GM19467 (cell line): Measurements from ENCODE around the gene TCTN2.

Experiments used
- ATAC-seq: cut with Tn5 transposase; IDR thresholded peaks from one replicate; pipeline ENCODE4 v1.9.1; 2021; ENCODE audit warnings: mild to moderate bottlenecking, moderate library complexity; ENCODE audit not compliant: unreplicated experiment

The TCTN2 gene

GRCh38 chr12:123670882-123671728 is at the start of gene TCTN2:
Gene TCTN2, plus strand, starts transcription at chr12:123671113. Its CDS starts 128 bp downstream, at chr12:123671241.
- peak; percentile 97 for ATAC-seq

DNA sequence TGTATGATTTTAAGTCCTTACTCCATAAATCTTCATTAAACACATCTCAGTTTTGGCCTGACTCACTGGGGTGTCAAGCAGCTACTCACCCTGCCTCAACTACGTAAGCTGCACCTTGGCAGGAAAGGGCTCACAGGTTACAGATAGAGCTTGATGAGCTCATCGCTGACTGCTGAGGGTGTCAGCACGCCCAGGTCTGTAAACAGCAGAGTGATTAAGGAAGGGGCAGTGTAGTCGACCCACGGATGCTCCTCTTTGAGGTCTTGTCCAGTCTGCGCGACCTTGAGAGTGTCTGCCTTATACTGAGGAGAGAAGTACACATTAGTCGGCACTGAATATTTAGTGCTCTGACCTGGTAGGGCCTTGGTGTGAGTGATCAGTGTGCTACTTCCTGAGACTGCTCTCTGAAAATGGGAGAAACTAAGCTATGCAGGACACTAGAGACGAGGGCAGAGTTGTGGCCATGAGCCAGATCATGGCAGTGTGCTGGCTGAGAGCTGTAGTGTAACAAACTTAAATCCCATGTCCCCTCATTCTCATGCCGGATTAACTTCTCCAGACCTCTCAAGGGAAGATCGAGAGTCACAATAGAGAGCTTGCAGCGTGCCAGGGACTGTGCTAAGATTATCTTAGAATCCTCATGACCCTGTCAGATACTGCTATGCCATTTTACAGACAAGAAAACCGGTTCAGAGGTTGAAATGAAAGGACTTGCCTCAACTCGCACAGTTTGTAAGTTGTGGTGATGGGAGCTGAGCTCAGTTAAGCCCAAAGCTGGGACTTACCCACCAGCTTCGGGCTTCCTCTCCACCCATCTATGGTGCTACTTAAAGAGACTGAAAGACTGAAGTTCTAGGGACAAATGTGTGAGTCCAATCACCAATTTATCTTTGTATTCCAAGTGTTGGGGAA is 49.0 kb upstream of the TCTN2 start:
- ATAC-seq, result no peak

DNA sequence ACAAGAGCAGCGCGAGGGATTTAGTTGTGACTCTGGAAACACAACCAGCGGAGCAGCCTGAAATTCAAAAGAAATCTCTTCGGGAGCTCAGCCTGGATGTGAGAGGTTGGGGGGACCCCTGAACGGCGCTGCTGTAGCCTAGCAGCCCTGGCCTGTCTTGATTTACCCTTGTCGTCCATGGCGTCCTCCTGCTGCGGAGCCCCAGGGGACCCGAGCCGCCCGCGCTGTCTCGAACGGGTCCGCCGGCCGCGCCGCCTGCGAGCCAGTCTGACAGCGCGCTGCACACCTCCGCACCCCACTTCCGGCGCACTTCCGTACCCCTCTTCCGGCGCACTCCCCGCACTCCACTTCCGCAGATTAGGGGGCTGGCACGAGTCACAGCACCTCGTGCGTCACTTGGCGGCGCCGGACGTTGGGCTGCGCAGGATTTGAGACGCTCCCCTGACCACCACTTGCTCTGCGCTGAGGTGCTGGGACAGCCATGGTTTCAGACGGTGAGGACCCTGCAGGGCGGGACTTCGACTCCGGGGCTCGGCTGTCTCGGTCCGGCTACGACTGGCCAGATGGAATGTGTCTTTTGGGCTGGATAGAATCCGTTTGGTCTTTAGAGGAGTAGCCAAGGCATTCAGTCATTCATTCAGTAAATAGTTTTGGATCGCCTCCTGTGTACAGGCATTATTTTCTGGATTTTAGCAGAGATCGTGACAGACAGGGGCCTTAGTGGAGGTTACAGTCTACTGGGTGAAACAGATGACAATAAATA is 37.4 kb upstream of the TCTN2 start, which contains the start of the genes EIF2B1 and GTF2H3:
EIF2B1 (minus strand) TSS at position 308 of the 763 bp plus-strand sequence; CDS start at position 179, 129 bp downstream.
GTF2H3 (plus strand) TSS at position 451 of the 763 bp plus-strand sequence; CDS start at position 482, 31 bp downstream.
- ATAC-seq, result peak; percentile 92

DNA sequence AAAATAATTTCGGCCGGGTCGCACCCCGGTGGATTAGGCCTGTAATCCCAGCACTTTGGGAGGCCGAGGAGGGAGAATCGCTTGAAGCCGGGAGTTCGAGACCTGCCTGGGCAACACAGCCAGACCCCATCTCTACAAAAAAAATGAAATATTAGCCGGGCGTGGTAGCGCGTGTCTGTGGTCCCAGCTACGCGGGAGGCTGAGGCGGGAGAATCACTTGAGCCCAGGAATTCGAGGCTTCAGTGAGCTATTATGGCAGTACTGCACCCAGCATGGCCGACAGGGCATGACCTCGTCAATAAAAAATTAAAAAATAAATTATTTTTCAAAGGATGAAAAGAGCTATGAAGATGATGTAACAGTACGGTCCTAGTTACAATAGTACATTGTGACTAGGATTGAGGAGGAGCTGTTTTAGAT is 36.8 kb upstream of the TCTN2 start:
- ATAC-seq, result no peak

- no peak for ATAC-seq
Measured at GRCh38 chr12:123643911-123644310, 27.0 kb upstream of the TCTN2 start.

DNA sequence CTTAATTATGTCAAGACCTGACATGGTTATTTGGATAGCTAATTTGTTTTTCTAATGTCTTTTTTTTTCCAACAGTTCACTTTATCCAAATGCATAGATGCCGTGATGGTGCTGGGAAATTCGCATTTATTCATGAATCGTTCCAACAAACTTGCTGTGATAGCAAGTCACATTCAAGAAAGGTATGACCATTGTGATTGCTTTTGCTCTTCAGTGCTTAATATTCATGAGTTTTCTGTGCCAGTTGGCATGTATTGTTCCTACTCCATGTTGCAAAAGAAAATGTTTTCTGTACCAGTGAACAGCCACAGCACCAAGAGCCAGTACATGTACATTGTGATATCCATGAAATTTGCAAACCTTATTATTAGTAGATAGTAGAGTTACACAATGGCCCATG is 25.5 kb upstream of the TCTN2 start:
- ATAC-seq, result no peak

- no peak for ATAC-seq
Measured at GRCh38 chr12:123645878-123646277, 25.0 kb upstream of the TCTN2 start.

DNA sequence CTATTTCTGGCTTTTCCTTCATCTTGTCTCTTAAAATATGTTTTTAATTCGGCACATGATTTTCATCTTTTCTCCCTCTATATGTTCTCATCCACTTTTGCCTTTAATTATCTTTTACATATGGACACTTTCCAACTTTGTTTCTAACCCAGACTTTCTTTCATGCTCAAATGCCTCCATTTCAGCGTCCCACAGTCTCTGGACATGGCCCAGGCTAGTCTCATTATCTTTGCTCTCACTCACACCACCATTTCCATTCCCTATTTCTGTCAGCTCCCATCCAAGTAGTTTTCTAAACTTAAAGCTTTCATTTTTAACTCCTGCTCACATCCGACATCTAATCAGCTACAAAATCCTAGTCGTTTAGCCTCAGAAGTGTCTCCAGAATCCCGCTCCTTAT is 22.5 kb upstream of the TCTN2 start:
- no peak for ATAC-seq

GRCh38 chr12:123654129-123654701 is 16.7 kb upstream of the TCTN2 start:
- no peak for ATAC-seq

DNA sequence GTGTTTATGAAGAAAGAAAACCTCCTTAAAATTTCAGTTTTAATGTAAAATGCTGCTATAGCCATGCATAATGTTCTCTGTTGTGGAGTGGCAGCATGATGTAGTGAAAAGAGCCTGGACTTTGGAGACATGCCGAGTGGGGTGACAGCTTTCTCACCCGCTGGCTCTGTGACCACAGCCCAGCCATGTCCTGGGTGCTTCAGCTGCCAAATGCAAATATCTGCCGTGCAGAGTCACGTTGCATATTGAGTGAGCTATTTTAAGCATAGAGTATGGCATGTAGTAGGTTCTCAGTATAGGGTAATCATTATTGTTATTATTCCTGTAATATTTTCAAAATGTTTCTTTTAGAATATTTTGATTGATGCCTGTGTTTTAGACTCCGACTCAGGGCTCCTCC is 15.5 kb upstream of the TCTN2 start:
- ATAC-seq, result peak; percentile 81

DNA sequence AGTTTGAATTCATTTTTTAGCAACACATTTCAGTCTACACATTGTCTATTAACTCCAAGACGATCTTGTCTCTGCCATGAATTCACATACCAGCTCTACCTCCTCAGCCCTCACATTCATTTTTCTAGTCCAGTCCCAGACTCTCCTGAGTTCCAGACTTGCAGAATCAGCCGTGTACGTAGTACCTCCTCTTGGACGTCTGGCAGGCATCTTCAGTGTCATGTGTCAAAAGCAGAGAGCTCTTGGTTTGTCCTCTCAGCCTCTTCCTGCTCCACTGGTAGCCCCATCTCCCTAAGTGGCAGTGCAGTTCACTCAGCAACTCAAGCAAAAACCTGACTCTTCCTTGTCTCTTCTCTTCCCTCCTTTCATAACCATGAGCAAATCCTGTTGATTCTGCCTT is 14.5 kb upstream of the TCTN2 start:
- ATAC-seq, result no peak

GRCh38 chr12:123657211-123657610 is 13.7 kb upstream of the TCTN2 start:
- no peak for ATAC-seq

DNA sequence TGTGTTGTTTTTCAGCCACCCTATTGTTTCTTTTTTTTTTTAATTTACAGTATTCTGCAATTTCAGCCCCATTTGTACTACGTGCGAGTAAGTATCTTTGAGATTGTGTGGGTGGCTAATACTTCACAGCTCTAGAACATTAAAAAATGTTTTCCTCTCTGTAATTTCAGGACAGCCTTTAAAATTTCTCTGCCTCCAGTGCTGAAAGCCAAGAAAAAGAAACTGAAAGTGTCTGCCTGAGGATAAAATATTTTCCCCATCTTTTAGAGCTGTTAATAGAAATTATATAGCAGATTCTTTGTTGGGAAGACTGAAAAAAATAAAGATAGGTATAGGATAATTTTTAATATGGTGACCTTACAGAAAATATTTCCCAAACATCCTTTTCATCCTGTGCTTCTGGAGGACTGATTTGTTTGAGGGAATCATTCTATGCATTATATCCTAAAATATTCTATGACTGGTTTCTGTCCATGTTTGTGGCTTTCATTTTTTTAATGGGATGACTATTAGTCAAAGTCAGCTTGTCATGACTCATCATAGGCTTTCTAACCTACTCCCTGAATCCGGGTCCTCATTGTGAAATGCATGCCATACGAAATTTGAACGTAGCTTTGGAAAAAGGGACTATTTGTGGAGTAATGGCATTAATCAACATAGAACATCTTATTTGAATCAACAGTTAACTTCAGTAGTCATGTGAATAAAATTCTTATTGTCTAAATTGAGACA is 10.8 kb upstream of the TCTN2 start:
- ATAC-seq, result no peak

- no peak for ATAC-seq
Measured at GRCh38 chr12:123667771-123668170, 3.1 kb upstream of the TCTN2 start.

- no peak for ATAC-seq
Measured at GRCh38 chr12:123671876-123672275, 963 bp downstream of the TCTN2 start.

DNA sequence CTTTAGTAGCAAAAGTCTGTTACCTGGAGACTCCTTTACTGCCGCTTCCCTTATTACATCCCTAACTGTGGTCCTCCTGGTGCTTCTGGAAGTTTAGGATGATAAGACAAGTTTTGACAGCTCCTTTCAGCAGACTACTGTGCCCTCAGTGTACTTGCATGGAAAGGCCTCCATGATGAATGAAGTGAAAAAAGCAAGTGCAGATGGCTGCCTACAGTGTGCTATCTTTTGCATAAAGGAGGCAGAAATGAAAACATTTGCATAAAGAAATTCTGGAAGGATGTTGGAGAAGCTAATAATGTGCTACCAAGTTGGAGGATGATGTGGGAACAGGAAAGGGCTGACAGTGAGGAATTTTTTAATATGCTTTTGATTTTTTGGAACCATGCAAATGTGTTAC is 4.5 kb downstream of the TCTN2 start:
- no peak for ATAC-seq

GRCh38 chr12:123676616-123677320 is 5.9 kb downstream of the TCTN2 start:
- ATAC-seq, result no peak

- no peak for ATAC-seq
Measured at GRCh38 chr12:123678981-123679380, 8.1 kb downstream of the TCTN2 start.

- no peak for ATAC-seq
Measured at GRCh38 chr12:123681605-123682004, 10.7 kb downstream of the TCTN2 start.
